Right lobe of liver (tissue), 4 donors: Measurements from ENCODE around the gene PLEKHO1.

Experiments
- POLR2A ChIP-seq: fragments of 450-650 bp; IDR thresholded peaks from one replicate; pipeline ENCODE4 v1.6.1; 2017; ENCODE audit warnings: antibody characterized with exemption, mild to moderate bottlenecking
- TF ChIP-seq, protein P1 (sequence below), 4 donors: fragments of 200-600 bp in 3 of 4; fragments of 450-650 bp in 1 of 4; IDR thresholded peaks; one replicate each; pipeline versions ENCODE4 v1.5.1 to v1.8.0; 2016 to 2022; ENCODE audit warnings: antibody characterized with exemption in 4 of 4, mild to moderate bottlenecking in 2 of 4
- donor health status: DM: no; HTN: no; CAD: no.
- donor health status: DM: no; HTN: no; CAD: no.
- donor health status: DM: no; HTN: yes; CAD: no.

DNA sequence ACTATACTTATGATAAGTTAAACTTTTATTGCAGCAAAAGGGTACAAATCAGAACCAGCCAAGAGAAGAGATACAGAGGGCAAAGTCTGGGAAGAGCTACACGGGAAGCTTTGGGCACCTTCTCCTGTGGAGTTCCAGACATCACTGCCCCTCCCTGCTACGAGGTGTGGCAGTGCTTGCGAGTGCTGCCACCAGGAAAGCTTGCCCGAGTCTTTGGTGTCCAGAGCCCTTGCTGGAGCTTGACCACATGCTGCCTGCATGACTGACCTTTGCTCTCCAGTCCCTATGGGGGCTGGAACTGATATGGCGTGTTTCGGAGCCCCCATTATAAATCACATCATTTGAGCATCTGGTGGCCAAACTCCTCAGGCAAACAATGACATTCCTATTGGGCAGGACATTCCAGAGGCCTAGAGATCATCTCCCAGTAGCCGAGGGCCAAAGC is 23.4 kb downstream of the PLEKHO1 start:
- TF ChIP-seq, protein P1, sequence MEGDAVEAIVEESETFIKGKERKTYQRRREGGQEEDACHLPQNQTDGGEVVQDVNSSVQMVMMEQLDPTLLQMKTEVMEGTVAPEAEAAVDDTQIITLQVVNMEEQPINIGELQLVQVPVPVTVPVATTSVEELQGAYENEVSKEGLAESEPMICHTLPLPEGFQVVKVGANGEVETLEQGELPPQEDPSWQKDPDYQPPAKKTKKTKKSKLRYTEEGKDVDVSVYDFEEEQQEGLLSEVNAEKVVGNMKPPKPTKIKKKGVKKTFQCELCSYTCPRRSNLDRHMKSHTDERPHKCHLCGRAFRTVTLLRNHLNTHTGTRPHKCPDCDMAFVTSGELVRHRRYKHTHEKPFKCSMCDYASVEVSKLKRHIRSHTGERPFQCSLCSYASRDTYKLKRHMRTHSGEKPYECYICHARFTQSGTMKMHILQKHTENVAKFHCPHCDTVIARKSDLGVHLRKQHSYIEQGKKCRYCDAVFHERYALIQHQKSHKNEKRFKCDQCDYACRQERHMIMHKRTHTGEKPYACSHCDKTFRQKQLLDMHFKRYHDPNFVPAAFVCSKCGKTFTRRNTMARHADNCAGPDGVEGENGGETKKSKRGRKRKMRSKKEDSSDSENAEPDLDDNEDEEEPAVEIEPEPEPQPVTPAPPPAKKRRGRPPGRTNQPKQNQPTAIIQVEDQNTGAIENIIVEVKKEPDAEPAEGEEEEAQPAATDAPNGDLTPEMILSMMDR (IDR thresholded peaks at IDR 0.05): no peak
- TF ChIP-seq POLR2A: no peak
